Measurements from ENCODE around the gene CTIF.

The CTIF gene

DNA sequence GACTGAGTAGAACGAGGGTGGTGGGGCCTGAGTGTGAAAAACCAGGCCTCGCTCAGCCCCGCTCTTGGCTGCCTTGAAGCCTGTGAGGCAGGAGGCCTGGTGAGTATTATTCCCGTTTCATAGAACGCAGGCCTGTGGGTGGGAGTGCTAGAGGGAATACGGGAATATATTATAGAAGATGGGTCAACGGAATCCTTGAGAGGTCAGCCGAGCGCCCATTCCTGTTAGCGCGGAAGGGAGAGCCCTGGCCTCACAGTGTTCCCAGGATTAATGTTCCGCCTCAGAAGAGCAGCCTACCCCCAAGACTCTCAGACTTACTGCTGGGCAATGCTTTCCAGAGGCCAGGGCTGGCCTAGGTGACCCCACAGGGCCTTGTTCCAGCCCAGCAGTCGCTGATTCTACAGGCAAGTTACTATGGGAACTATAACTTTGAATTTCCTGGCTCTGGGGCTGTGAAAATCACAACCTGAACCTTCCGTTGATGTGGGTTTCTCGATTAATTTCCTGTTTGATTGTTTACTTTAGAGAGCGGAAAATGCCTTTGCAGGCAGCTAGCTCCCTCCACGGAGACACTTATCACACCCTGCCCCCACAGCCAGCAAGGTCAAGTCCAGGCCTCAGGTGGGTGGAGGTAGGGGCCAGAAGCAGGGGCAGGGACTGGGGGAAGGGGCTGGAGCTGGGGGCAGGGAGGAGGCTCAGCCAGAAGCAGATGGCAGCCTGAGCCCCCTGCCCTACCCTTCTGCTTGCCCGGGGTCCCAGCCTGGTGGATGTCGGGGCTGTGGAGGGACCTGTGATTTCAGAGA, 303.6 kb downstream of the CTIF start:
- DNase-seq, result peak; percentile 45

DNA sequence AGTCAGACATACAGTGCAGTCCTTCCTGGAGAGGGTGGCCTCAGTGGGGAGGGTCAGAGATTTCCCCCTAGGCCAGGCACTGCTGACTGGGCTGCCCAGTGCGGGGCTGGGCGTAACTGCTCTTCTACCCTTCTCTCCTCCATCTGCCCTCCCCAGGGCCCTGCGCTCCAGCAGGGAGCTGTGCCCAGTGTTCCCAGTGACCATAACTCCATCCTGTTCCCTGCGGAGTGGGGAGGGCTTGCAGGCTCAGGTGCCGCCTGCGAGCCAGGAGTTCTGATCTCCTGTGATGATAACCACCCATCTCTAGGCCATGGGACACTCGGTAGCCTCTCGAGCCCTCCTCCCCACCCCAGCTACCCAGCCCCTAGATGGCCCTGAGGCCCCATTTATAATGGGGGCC, 304.3 kb downstream of the CTIF start:
- DNase-seq, result no peak

DNA sequence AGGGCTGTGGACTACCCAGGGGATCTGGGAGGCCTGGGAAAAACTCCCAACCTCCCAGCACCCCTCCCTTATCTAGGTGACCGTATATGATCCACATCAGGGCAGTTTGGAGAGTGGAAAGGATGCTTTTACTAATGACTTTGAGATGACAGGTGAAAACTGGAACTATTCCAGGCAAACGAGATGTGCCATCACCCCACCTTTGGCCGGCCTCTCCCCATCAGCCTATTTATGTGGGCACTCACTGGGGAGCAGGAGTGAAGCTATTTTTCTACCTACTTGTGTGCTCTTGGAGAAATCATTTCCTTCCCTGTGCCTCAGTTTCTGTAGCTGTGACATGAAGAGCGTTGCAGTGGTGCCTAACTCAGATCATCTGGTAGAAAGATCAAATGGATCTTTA, 304.8 kb downstream of the CTIF start:
- DNase-seq, result no peak

DNA sequence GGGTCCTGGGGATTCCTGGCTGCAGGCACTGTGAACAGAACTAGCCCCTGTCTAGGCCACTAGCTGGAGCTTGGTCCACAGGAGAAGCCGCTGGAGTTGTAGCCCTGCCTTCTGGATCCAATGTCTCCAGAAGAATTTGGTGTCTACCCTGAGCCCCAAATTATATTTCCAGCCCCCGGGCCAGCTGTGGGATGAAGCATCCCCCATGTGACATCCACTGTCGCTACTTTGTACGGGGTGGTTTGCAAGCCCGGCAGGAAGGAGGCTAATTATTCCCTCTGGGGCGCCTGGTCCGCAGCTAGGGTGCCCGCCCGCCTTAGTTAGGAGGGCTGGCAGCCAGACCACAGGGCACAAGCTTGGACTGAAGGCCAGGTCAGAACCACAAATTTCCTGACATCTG, 305.4 kb downstream of the CTIF start:
- DNase-seq, result no peak

DNA sequence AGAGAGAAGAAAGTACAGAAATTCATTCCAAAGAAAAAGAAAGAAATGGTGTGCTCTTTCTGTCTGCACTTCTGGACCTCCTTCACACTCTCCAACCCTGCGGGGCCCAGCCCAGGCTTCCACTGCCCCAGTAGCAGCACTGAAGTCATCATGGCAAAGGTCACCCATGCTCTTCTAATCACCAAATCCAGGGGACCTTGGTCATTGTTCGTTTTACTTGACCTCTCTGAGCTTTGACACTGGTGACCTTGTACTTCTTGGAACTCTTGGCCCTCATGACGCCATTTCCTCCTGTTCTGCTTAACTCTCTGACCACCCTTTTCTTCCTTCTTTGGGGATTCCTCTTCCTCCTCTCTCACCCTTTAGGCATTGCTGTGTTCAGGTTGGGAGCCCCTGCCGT, 306.3 kb downstream of the CTIF start:
- DNase-seq, result no peak

DNA sequence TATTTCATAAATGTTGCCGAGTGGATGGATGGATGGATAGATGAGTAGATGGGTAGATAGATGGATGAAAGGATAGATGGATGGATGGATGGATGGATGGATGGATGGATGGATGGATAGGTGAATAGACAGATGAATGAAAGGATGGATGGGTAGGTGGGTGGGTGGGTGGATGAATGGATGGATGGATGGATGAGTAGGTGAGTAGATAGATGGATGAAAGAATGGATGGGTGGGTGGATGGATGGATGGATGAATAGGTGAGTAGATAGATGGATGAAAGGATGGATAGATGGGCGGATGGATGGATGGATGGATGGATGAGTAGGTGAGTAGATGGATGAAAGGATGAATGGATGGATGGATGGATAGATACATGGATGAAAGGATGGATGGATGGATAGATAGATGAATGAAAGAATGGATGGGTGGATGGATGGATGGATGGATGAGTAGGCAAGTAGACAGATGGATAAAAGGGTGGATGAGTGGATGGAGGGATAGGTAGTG, 307.6 kb downstream of the CTIF start:
- no peak for DNase-seq

DNA sequence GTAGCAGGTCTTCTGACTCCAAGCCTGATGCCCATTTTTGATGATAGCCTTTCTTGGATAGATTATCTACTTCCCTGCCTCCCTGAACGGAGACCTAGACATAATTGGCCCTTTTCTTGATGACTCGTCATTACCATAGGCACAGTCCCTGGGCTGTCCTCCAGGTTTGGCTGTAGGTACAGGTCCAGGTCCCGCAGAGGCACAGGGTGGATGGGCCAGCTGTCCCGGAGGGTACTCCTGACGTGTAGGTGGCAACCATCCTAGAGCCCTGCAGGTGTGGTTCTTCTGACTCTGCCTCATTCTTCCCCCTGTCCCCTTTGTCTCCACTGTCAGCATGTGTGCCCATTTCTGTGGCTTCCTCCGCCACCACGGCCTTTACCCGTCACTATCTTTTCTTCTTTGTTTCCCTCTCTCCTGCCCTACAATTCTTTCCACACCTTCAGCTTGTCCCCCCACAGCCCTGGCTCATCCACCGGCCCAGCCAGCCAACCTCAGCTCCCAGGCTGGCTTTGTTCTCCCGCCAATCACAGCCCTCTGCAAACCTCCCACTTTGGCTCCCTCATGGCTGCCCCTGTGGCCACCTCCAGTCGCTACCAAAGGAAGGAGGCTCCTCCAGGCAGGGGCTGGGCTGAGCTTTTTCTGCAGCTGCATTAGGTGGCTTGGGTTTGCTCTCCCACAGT, 309.1 kb downstream of the CTIF start:
- DNase-seq, result no peak

DNA sequence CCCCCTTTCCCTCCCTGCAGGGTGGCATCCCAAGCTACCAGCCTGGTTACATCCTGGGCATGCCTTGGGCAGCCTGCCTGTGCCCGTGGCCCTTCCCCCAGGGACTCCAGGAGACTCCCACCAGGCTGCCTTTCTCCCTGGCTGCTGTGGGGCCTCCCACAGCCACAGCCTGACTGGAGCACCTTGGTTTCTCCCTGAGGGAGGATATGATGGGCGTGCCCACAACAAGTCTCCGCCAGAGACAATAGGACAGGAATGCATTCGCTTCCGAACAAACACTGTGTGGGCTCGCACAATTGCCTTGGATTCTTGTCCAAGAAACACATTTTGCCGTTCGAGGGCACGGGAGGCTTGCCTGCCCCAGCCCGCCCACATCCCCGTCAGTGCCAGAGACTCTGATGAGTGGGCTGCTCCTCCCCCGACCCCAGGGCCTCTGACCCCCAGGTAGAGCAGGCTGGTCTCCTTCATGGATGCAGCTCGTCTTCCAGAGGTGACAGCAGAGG, 309.9 kb downstream of the CTIF start:
- DNase-seq, result no peak

DNA sequence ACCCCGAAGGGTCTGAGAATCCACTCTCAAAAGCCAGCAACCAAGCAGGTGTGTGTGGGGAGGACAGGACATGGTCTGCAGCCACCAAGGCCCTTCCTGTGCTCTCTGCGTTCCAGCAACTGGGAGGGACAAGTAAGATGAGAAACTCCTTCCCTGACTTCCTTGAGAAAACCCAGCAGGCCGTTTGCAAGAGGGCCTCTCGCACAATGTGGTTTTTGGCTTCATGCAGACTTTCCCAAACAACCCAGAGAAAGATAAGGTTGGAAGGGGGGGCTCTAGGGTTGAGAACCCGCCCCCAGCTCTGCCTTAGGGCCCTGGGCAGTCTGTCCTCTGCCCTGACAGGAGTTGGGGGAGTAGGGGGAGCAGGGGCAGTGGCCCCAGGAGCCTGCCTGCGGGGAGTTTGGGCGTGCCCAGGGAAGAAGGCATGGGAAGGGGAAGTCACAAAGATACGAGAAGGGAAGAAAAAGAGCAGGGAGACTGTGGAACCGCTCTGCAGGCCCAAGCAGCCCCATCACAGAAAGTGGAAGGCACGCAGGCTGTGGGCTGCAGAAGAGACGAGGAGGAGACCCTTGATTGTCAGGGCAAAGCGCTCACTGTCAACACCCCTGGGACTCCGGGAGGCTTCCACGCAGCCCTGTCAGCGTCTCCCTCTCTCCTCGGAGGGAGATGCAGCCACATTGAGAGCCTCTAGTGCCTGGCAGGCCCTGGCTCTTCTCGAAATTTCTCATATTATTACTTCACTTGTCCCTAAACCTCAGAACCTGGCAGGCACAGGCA, 312.2 kb downstream of the CTIF start:
- DNase-seq, result no peak

DNA sequence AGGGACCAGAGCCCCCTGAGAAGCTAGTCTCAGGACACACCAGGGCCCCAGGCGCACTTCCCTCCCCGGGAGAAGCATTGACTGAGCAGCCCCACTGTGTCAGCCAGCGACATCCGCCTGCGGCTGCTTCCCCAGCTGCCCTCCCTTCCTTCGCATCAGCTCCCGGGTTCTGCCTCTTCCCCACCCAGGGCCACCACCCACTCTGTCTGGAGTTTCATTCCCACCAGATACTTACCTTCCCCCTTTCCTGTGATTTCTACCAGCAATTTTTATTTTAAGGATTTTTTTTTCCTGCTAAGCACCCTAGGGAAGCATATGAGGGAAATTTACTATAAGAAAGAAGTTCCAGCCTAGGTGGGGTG, 312.7 kb downstream of the CTIF start:
- DNase-seq, result no peak

DNA sequence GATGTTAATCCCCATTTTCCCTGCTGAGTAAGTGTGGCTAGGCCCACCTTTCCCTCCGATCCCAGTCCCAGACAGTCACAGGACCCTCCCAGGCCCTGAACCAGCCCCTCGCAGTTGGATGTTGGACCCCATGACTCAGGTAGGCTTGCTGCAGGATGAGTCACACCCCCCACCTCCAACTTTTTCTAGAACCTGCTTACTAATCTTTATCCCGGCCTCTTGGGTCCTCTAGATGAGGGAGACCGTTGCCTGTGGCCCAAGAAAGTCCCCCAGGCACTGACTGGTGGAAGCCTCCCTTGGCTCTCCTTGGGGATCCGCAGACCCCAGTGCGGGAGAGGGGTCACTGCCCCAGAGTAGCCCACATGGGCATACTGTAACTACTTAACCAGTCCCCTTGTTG, 313.5 kb downstream of the CTIF start:
- no peak for DNase-seq

DNA sequence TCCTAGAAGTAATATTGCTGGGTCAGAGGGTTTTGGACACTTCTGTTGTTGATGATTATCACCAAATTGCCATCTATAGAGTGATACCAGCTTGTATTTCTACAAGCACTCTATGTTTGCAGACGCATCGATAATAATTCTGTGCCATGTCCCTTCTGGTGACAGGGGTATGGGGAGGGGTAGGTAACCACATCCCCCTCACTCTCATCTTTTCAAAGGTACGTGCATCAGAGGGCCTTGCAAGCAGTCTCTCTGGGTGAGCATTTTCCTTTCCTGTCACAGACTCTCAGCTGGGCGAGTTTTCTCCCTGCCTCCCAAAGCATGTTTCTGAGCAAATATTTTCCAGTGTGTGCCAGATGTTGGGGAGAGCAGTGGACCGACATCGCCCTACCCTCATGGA, 314.0 kb downstream of the CTIF start:
- no peak for DNase-seq

DNA sequence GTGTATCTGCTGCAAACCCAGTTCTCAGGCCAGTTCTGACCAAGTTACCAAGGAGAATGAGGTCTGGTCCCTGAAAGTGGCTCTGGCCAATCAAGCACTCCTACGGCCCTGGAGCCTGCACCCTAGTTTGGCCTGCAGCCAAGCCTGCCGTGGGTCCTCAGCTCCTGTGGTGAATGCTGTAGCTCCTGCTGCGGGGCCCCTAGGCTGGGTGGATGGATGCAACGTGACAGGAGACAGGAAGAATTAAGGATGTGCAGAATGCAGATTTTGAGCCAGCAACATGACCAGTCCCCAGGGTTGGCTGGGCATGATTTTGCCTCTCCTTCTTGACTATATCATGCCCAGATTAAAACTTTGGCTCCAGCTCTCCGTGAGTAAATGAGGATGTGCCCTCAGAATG, 314.8 kb downstream of the CTIF start:
- DNase-seq, result no peak

DNA sequence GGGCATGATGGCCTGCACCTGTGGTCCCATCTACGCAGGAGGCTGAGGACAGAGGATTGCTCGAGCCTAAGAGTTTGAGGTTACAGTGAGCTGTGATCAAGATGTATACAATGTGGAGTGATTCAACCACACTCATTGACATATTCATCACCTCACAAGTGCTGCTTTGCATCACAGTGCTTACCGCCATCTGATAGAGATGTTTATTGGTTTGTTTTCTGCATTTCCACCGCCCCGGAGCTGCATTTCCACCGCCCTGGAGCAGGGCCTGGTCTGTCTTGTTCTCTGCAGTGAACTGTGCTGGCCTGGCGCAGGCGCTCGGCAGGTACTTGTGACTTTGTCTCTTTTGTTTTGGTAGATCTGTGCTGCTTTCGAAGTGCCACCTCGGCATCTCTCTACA, 315.9 kb downstream of the CTIF start:
- DNase-seq, result no peak

DNA sequence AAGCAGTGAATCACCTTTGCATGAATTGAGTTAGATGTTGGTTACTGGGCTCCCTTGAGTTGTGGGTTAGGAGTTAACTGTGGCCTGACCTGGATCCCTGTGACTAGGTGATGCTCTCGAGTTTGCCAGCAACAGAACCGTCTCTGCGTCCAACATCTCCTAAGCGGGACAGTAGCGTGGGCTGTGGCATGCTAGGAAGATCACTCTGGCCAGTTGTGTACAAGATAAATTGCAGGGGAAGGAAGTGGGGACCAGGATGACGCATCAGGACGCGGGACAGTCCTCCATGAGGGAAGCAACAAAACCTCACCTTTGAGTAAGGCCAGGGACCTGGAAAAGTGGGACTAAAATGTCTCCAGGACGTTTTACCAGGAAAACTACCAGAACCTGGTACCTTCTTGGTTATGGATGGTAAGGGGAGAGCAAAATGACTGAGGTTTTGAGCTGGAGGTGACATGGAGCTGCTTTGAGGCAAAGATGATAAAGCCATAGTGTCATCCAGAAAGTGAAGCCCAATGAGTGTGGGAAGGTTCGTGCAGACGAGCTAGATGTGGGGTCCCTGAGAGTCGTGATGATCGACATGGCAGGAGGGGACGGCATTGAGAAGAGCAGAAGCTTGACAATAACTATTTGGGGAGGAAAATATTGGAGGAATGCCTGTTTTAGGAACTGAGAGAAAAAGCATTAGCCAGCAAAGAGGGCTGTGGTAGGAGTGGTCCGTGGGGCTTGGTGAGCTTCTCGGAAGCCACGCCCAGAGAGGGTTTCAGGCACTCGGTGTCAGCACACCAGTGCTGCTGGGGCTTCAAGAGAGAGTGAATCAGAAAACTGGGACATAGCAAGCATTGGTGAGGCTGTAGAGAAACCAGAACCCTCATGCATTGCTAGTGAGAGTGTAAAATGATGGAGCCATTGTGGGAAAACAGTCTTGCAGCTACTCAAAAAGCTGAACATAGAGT, 316.9 kb downstream of the CTIF start:
- no peak for DNase-seq

DNA sequence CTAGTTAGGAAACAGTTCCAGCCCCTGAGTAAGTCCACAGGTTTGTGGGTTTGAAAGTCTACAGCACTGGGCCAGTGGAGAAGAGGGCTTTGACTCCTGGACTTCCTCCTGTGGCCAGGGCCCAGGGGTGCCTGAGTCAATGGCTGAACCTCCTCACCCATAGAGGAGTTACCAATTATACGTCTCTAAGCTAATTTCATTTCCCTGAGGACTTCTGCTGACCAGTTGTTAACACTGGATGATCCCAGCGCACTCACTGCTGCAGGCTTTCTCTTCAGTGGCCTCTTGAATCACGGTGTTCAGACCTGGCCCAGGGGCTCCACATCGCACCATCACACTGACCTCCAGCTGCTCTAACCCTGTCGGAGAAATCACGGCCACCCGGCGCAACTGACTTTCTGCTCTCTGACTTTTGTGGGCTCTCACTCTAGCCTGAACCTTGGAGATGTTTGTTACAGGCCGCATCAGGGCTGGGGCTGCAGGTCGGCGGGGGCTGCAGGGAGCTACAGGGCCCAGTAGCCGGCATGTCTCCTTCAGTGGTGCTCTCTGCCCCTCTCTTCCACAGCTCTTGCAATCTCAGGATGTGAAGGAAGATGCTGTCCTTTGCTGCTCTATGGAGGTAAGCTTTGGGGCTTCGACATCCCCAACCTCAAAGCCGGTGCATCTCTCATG, 318.3 kb downstream of the CTIF start:
- DNase-seq, result no peak

DNA sequence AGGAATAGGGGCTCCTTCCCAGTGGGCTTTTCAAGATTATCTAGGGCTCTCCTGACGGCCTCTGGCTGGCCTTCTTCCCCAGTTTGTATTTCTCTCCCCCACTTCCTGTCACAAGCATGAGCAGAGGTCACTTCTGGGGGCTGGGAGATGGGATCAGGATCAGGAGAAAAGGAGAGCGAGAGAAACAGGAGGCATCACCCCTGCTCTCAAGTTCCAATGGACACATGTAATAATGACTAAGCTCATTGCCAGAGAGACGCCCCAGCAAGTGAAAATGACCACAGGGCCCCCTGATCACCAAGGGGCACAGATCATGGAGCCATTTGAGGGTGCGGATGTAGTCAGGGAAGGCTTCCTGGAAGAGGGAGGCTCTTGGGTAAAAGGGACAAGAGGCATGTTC, 319.8 kb downstream of the CTIF start:
- no peak for DNase-seq

DNA sequence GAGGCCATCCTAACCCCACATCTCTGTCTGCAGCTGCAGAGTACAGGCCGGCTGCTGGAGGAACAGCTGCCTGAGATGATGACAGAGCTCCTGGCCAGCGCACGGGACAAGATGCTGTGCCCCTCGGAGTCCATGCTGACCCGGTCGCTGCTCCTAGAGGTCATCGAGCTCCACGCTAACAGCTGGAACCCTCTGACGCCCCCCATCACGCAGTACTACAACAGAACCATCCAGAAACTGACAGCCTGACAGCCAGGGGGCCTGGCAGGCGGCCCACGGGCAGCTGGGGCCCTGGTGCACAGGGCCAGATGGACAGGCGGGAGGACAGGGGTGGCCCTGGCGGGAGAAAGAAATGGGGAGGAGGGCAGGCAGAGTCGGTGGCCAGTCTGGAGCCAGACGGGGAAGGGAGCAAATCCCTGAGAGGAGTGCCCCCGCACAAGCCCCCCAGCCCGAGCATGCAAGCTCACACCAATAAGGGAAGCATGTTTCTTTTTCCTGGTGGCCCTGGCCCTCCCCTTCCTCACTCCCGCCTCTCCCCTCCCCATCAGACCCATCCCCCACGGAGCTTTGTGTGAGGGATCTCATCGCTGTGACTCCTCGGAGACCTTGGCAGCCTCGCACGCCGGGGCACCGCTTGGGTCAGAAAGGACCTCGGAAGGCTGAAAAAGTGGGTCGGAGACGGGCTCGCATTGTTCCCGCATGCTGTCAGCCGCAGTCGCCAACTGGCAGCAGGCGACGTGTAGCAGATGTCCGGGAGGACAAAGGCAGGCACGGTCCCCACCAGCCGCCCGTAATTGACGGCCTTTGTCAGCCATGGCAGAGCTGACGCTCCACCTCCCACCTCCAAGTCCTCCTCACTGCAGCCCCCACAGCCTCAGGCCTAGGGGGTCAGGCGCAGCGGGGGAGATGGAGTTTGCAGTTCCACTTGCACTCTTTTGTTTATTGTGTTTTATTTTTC, 320.8 kb downstream of the CTIF start:
- no peak for DNase-seq

DNA sequence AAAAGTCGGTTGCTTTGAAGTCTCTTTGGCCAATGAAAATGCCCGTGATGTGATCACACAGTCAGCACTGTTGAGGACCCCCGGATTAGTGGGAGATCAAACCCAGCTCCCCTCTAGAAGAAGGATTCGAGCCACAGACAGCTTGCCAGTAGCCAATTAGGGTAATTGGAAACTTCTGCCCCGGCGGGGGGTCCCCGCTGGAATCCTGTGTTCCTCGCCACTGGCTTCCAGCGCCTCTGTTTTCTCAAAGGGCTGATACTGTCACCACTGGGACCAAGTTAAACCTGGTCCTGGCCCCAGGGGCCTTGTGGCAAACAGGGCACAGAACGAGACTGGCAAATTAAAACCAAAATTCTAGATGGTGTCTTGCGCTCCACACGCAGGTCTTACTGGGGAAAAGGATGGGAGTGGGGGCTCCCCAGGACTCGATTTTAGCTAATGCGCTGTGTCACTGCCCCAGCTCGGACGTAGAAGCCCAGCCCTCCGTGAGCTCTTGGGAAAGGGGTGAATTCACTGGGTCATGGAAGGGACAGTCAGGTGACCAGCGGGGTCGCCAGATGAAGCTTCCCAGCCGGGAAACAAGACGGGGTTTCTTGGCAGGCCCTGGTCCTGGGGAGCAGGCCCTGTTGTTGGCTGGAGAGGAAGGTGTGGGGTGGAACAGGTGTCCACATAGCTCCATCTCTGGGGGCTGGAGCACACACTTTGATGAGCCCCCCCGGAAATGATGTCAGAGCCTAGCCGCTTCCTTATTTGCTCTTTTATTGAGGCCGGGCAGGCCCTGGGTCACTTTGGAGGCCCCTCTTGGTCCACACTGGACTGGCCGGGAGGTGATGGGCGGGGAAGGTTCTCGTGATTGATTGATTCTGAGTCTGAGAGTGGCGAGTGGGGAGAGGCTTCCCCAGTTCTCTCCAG, 321.7 kb downstream of the CTIF start:
- no peak for DNase-seq
